Tibial nerve (tissue), 4 donors: ENCODE measurements around the gene LMF2.

ENCODE experiments used
- CTCF ChIP-seq, 5 experiments: fragments of 200-600 bp in 3 of 5; fragments of 450-650 bp in 2 of 5; sonication (generic) in 3 of 5; IDR thresholded peaks; one replicate each; pipeline ENCODE4 v1.5.1; 2016 to 2019; ENCODE audit warnings: antibody characterized with exemption in 5 of 5, mild to moderate bottlenecking in 3 of 5, moderate library complexity in 2 of 5
- EP300 ChIP-seq, 2 donors: sonication (generic); formaldehyde crosslinking; IDR thresholded peaks; one replicate each; pipeline ENCODE4 v1.6.1; 2017; ENCODE audit warnings: antibody characterized with exemption in 2 of 2, mild to moderate bottlenecking in 1 of 2
- POLR2A ChIP-seq, 2 donors: fragments of 450-650 bp; IDR thresholded peaks; one replicate each; pipeline ENCODE4 v1.6.1; 2017; ENCODE audit warnings: antibody characterized with exemption in 2 of 2, mild to moderate bottlenecking in 2 of 2, moderate library complexity in 2 of 2

DNA sequence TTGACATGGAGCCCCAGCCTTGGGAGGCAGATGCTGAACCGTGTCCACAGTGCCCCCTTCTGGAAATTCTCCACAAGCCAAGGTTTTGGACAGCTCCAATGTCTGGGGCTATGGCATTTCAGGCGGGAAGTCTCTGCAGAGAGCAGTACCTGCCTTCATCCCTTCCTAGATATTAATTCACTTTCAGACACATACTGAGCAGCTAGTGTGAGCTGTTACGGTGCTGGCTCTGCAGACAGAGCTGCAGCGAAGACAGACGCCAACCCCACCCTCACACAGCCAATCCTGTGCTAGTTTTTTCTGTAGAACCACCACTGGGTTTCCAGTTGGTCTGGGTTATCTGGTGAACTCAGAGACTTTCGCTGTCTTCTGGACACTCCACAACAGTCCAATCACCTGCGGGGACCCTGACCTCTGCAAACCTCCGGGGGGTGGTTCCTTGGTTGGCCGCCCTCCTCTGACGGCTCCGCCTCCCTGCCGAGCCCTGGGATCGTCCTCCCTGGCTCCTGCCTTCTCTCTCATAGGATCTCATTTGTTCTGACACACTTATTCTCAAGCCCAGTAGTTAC, 9.1 kb downstream of the LMF2 start:
- TF ChIP-seq CTCF (IDR thresholded peaks at IDR 0.05) (peak; percentile 30 to 53 (median 51)), EP300 (IDR thresholded peaks at IDR 0.05) (no peak), POLR2A (IDR thresholded peaks at IDR 0.05) (no peak)
